Progenitor cell of endocrine pancreas (in vitro differentiated cells): ENCODE results near the gene RACK1. TPM values are rescaled to one million over a fixed set of nuclear protein-coding genes. Genes with fewer than 3 reads are reported as not detected.

Experiments used
- DNase-seq: peaks from one replicate; pipeline ENCODE4 v3.0.0; 2021; ENCODE audit warnings: low spot score; ENCODE audit not compliant: unreplicated experiment
- H3K27ac Mint-ChIP-seq: 2 replicates; pipeline ENCODE4 v1.8.0; 2021; ENCODE audit warnings: mild to moderate bottlenecking, moderate library complexity, mixed read lengths
- H3K27me3 Mint-ChIP-seq: 2 replicates; pipeline ENCODE4 v1.8.0; 2021; ENCODE audit warnings: mixed read lengths
- H3K36me3 Mint-ChIP-seq: 2 replicates; pipeline ENCODE4 v1.8.0; 2022; ENCODE audit warnings: mixed read lengths; ENCODE audit not compliant: insufficient read depth
- H3K4me1 Mint-ChIP-seq: 2 replicates; pipeline ENCODE4 v1.8.0; 2021; ENCODE audit warnings: low read depth, mixed read lengths
- H3K4me3 Mint-ChIP-seq: 2 replicates; pipeline ENCODE4 v1.8.0; 2021; ENCODE audit warnings: low read depth, mild to moderate bottlenecking, moderate library complexity, mixed read lengths
- H3K9me3 Mint-ChIP-seq: 2 replicates; pipeline ENCODE4 v1.8.0; 2021; ENCODE audit warnings: low read depth, mixed read lengths
- CTCF ChIP-seq: fragments of 200-600 bp; sonication (generic); IDR thresholded peaks from one replicate; pipeline ENCODE4 v1.5.0; 2021; ENCODE audit warnings: antibody characterized with exemption, mild to moderate bottlenecking; ENCODE audit not compliant: unreplicated experiment
- total RNA-seq: library from RNA; stranded (reverse); gene quantifications from 2 replicates; pipeline ENCODE4 v1.2.1, GENCODE V29; 2021

The RACK1 gene
- total RNA-seq, 1 donor from 2014 or later: 1,855 TPM

DNA sequence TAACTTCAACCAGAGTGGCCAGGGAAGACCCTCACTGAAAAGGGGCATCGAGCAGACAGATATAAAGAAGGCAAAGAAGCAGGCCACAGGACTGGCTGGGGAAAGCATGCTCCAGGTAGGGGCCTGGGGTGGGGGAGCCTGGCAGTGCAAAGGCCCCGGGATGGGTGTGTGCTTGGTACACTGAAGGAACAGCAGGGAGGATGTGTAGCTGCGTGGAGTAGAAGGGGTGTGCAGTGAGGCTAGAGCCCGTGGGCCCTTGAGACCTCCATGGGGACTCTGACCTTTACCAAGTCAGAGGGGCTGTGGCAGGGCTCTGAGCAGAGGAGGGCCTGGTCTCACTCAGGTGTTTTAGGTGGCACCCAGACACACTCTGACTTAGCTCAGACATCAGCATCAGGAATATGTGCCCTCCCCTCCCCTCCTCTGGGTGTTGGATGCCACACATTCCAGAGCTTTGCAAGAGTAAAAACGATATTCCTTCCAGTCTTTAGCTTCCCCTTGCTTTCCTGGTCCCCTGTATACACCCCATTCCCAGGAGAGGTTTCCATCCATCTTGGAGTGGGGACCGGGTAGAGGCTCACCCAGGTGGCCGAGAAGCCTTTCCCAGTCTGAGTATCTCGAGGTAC is 46.3 kb downstream of the RACK1 start:
- H3K27me3 Mint-ChIP-seq: peaks cover 48% of the 10 kb centered on the region
- H3K4me3 Mint-ChIP-seq: no peak overlapping the region
- no peak overlapping the region for H3K27ac Mint-ChIP-seq
- no peak for TF ChIP-seq CTCF
- no peaks in the 10 kb centered on the region for H3K36me3 Mint-ChIP-seq
- DNase-seq: no peak
- no peaks in the 10 kb centered on the region for H3K9me3 Mint-ChIP-seq
- no peaks in the 10 kb centered on the region for H3K4me1 Mint-ChIP-seq

GRCh38 chr5:181195249-181195761 is 48.4 kb downstream of the RACK1 start:
- Mint-ChIP-seq H3K27ac (no peak overlapping the region), H3K4me3 (no peak overlapping the region), H3K36me3 (peaks cover 1% of the 10 kb centered on the region), H3K9me3 (no peaks in the 10 kb centered on the region), H3K27me3 (peaks cover 36% of the 10 kb centered on the region), H3K4me1 (peaks cover 5% of the 10 kb centered on the region)
- no peak for DNase-seq
- no peak for TF ChIP-seq CTCF

DNA sequence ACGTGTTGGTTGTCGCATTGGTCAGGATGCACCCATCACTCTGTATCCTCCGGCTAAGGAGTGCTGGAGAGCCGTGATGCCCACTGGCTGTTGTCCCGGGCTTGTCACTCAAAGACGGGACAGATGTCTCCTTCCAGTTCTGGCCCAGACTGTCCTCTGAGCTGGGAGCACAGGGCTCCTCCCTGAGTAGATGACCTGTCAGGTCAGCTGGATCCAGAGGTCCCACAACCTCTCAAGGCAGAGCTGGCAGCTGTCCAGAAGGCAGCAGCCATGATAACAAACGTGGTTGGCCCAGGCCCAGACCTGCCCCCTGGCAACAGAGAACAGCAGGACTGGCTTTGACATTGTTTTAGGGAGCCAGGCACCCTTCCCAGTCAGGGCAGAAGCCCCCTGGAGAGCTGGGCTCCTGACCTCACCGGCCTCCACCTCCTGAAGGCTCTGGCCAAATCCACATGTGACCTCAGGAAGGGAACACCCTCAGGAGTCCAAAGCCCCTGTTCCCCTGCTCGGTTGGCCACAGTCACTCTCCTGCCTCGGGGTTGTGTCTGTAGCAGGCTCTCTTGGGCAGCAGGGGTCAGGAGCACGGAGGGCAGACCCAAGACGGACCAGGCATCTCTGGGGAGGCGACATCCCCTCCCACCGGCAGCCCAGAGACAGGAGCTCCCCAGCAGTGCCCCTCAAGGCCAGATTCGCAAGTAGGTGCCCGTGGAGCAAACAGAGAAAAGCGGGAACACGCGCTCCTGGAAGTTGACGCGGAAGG is 49.0 kb downstream of the RACK1 start:
- H3K27ac Mint-ChIP-seq: no peak overlapping the region
- H3K4me1 Mint-ChIP-seq: peaks cover 8% of the 10 kb centered on the region

GRCh38 chr5:181193656-181194055 is 50.0 kb downstream of the RACK1 start:
- Mint-ChIP-seq H3K27me3 (peaks cover 27% of the 10 kb centered on the region), H3K36me3 (peaks cover 1% of the 10 kb centered on the region), H3K9me3 (no peaks in the 10 kb centered on the region), H3K27ac (no peak overlapping the region), H3K4me1 (peaks cover 8% of the 10 kb centered on the region), H3K4me3 (peak overlapping the region; percentile 38)
- TF ChIP-seq CTCF: no peak
- DNase-seq: no peak

More for the DNA sequence above, 49.0 kb downstream of the RACK1 start:
- peaks cover 1% of the 10 kb centered on the region for H3K36me3 Mint-ChIP-seq
- H3K4me3 Mint-ChIP-seq: no peak overlapping the region
- H3K27me3 Mint-ChIP-seq: peaks cover 36% of the 10 kb centered on the region
- TF ChIP-seq CTCF: no peak
- DNase-seq: no peak
- H3K9me3 Mint-ChIP-seq: no peaks in the 10 kb centered on the region

DNA sequence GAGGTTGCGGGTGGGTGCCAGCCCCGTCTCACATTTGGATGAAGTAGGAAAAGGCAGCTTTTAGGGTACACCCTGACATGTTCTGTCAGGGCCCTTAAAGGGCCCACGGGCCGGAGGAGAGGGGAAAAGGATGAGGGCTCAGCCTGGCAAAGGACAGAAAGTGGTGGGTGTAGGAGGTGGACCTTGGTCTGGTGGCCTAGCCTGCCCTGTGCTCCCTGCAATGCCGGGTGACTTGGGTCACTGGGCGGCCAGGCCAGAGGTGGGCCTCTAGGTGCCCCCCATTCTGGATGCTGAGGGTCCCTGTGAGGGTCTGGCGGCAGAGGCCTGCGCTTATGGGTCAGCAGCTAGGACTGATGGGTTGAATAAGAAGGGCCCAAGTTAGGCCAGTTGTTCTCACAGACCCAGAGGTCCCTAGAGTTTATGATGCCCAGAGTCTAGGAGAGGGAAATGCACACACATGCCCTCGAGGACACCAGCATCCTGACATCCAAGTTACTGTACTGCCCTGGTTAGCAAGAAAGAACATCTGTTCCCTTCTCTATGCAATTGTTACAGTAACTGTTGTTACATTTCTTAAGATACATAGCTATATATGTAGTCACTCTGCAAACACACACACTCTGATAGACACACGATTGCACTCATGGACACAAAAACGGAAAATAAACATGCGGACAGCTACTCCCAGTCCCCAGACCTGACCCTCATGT is 51.2 kb downstream of the RACK1 start:
- H3K4me1 Mint-ChIP-seq: peaks cover 8% of the 10 kb centered on the region
- peak overlapping the region; percentile 94 for H3K27ac Mint-ChIP-seq
- peaks cover 1% of the 10 kb centered on the region for H3K36me3 Mint-ChIP-seq
- H3K27me3 Mint-ChIP-seq: peaks cover 19% of the 10 kb centered on the region
- peak overlapping the region; percentile 87 for H3K4me3 Mint-ChIP-seq
- no peak for TF ChIP-seq CTCF
- DNase-seq: no peak
- no peaks in the 10 kb centered on the region for H3K9me3 Mint-ChIP-seq
